ENCODE data around the gene PHF21A. TPM values are rescaled to one million over a fixed set of nuclear protein-coding genes. Genes with fewer than 3 reads are reported as not detected.

Gene PHF21A
- total RNA-seq, 1 experiment from 2014 or later: 8.2 TPM

DNA sequence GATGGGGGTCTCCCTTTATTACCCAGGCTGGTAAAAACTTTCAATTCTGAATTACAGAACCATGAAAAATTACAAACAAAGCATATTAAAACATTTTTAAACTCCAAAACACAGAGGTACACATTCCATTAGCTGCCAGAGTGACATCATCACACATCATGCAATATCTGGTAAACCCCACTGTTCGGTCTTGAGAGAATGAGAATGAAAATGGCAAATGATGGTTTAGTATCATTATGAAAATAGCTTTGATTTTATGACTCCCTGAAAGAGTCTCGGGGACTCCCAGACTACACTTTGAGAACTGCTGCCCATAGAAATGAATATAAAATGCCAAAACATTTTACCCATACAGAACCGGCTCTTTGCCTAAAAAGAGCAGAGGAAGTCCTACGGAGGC is 180.0 kb downstream of the PHF21A start:
- H3F3A ChIP-seq (ENCODE audit: low read length, unreplicated experiment): no peaks in the 10 kb centered on the region
- TF ChIP-seq, protein P1, sequence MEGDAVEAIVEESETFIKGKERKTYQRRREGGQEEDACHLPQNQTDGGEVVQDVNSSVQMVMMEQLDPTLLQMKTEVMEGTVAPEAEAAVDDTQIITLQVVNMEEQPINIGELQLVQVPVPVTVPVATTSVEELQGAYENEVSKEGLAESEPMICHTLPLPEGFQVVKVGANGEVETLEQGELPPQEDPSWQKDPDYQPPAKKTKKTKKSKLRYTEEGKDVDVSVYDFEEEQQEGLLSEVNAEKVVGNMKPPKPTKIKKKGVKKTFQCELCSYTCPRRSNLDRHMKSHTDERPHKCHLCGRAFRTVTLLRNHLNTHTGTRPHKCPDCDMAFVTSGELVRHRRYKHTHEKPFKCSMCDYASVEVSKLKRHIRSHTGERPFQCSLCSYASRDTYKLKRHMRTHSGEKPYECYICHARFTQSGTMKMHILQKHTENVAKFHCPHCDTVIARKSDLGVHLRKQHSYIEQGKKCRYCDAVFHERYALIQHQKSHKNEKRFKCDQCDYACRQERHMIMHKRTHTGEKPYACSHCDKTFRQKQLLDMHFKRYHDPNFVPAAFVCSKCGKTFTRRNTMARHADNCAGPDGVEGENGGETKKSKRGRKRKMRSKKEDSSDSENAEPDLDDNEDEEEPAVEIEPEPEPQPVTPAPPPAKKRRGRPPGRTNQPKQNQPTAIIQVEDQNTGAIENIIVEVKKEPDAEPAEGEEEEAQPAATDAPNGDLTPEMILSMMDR (conservative IDR thresholded peaks at IDR 0.05; ENCODE audit: low read depth, low read length): no peak
- TF ChIP-seq EZH2 (IDR thresholded peaks at IDR 0.05; ENCODE audit: low read length, unreplicated experiment): no peak
- TF ChIP-seq EZH2phosphoT487 (IDR thresholded peaks at IDR 0.05; ENCODE audit: borderline replicate concordance, low read length): no peak
- no peaks in the 10 kb centered on the region for H3K9me2 ChIP-seq (replicated peaks; ENCODE audit: low read length)
- no peaks in the 10 kb centered on the region for H3K4me1 ChIP-seq (ENCODE audit: insufficient read depth, low read length)
- no peak overlapping the region for H3K4me3 ChIP-seq (ENCODE audit: low read length)
- H4K20me1 ChIP-seq (ENCODE audit: low read length): no peaks in the 10 kb centered on the region
- H3K79me2 ChIP-seq (ENCODE audit: low read length): no peaks in the 10 kb centered on the region
- no peak overlapping the region for H3K4me2 ChIP-seq (ENCODE audit: low read length)
- H3K36me3 ChIP-seq (ENCODE audit: low read depth, low read length): no peaks in the 10 kb centered on the region
- no peak overlapping the region for H2AFZ ChIP-seq (ENCODE audit: low read length)
- ATAC-seq (no peak), DNase-seq (no peak)
- intact Hi-C loops (cut with micrococcal nuclease): no loop called here
- no peak overlapping the region for H3K9ac ChIP-seq (ENCODE audit: low read length)
- H3K9me3 ChIP-seq (ENCODE audit: low read length): no peaks in the 10 kb centered on the region
- no peaks in the 10 kb centered on the region for H3K27me3 ChIP-seq (ENCODE audit: low read length)
- ChIA-PET POLR2A (ENCODE audit: unreplicated experiment) (no interaction called here), CTCF (no interaction called here)
- H3K27ac ChIP-seq (ENCODE audit: low read length): no peak overlapping the region
- BruUV-seq (replicated peaks): no TSS peak

DNA sequence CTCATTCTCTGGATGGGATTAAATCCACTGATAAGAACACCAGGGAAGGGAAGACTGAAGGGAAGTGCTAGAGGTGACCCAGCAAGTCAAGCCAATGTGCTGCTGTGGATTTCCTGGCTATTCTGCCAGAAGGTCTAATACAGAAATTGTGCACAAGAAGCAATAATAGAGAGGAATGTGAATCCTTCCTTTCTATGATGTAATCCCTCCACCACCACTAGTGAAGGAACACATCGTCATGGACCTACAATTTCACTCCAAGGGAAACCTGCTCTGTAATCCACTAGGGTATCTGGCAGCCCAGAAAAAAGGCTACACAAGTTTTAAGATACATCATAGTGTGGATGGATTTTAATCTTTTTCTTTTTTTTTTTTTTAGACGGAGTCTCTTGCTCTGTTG is 181.4 kb downstream of the PHF21A start:
- BruUV-seq (replicated peaks): no TSS peak
- H3F3A ChIP-seq (ENCODE audit: low read length, unreplicated experiment): no peaks in the 10 kb centered on the region
- H3K9ac ChIP-seq (ENCODE audit: low read length): no peak overlapping the region
- no peaks in the 10 kb centered on the region for H3K36me3 ChIP-seq (ENCODE audit: low read depth, low read length)
- no peaks in the 10 kb centered on the region for H4K20me1 ChIP-seq (ENCODE audit: low read length)
- no peaks in the 10 kb centered on the region for H3K9me2 ChIP-seq (replicated peaks; ENCODE audit: low read length)
- DNase-seq (no peak), ATAC-seq (no peak)
- no peaks in the 10 kb centered on the region for H3K79me2 ChIP-seq (ENCODE audit: low read length)
- TF ChIP-seq, protein P1 (conservative IDR thresholded peaks at IDR 0.05; ENCODE audit: low read depth, low read length): no peak
- TF ChIP-seq EZH2 (IDR thresholded peaks at IDR 0.05; ENCODE audit: low read length, unreplicated experiment) (no peak), EZH2phosphoT487 (IDR thresholded peaks at IDR 0.05; ENCODE audit: borderline replicate concordance, low read length) (no peak)
- no peaks in the 10 kb centered on the region for H3K4me1 ChIP-seq (ENCODE audit: insufficient read depth, low read length)
- H3K27ac ChIP-seq (ENCODE audit: low read length): no peak overlapping the region
- intact Hi-C loops (cut with micrococcal nuclease): no loop called here
- H3K4me2 ChIP-seq (ENCODE audit: low read length): no peak overlapping the region
- no peaks in the 10 kb centered on the region for H3K9me3 ChIP-seq (ENCODE audit: low read length)
- POLR2A ChIA-PET (ENCODE audit: unreplicated experiment): no interaction called here
- H2AFZ ChIP-seq (ENCODE audit: low read length): no peak overlapping the region
- CTCF ChIA-PET: no interaction called here
- no peaks in the 10 kb centered on the region for H3K27me3 ChIP-seq (ENCODE audit: low read length)
- H3K4me3 ChIP-seq (ENCODE audit: low read length): no peak overlapping the region

DNA sequence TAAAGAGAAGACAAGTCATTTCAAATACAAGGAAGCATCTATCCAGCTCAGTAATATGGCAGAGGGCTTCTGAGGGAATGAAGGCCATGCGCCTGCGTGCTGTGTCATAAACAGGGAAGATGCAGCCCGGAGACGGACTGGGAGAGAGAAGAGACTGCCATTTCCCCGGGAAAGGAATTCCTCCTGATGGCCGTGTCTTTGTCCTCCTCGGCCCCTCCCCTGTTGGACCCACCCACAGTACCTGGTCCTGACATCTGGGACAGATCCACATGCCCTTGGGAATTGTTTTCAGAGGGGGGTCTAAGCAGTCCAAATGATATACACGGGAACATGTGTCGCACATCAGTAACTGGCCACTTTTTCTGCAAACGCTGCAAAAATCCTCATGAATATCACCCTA is 183.3 kb downstream of the PHF21A start:
- no peaks in the 10 kb centered on the region for H4K20me1 ChIP-seq (ENCODE audit: low read length)
- intact Hi-C loops (cut with micrococcal nuclease): no loop called here
- H3K4me3 ChIP-seq (ENCODE audit: low read length): no peak overlapping the region
- CTCF ChIA-PET: no interaction called here
- H3K27ac ChIP-seq (ENCODE audit: low read length): no peak overlapping the region
- no peak overlapping the region for H3K4me2 ChIP-seq (ENCODE audit: low read length)
- BruUV-seq (replicated peaks): no TSS peak
- no peaks in the 10 kb centered on the region for H3K9me2 ChIP-seq (replicated peaks; ENCODE audit: low read length)
- no peak overlapping the region for H3K9ac ChIP-seq (ENCODE audit: low read length)
- H3F3A ChIP-seq (ENCODE audit: low read length, unreplicated experiment): no peaks in the 10 kb centered on the region
- no peaks in the 10 kb centered on the region for H3K27me3 ChIP-seq (ENCODE audit: low read length)
- no peak for TF ChIP-seq EZH2 (IDR thresholded peaks at IDR 0.05; ENCODE audit: low read length, unreplicated experiment)
- no peak for TF ChIP-seq EZH2phosphoT487 (IDR thresholded peaks at IDR 0.05; ENCODE audit: borderline replicate concordance, low read length)
- TF ChIP-seq, protein P1 (conservative IDR thresholded peaks at IDR 0.05; ENCODE audit: low read depth, low read length): no peak
- H2AFZ ChIP-seq (ENCODE audit: low read length): no peak overlapping the region
- H3K4me1 ChIP-seq (ENCODE audit: insufficient read depth, low read length): no peaks in the 10 kb centered on the region
- no peaks in the 10 kb centered on the region for H3K9me3 ChIP-seq (ENCODE audit: low read length)
- ATAC-seq: no peak
- POLR2A ChIA-PET (ENCODE audit: unreplicated experiment): no interaction called here
- no peak for DNase-seq
- H3K36me3 ChIP-seq (ENCODE audit: low read depth, low read length): no peaks in the 10 kb centered on the region
- H3K79me2 ChIP-seq (ENCODE audit: low read length): no peaks in the 10 kb centered on the region
